Upper lobe of left lung (tissue), 6 donors: Measurements from ENCODE around the gene PLCB4. TPM values are rescaled to one million over a fixed set of nuclear protein-coding genes. Genes with fewer than 3 reads are reported as not detected.

Experiments used
- ATAC-seq, 2 donors: fragments of 200-7000 bp; cut with Tn5 transposase; one replicate each; pipeline ENCODE4 v1.9.1; 2022; ENCODE audit warnings: mild to moderate bottlenecking in 2 of 2, moderate library complexity in 2 of 2; ENCODE audit not compliant: low FRiP score in 2 of 2
- DNase-seq, 2 donors: peaks; one replicate each; pipeline ENCODE4 v3.0.0-alpha.2; 2019 to 2020
- H3K27ac ChIP-seq, 4 donors: fragments of 200-600 bp; sonication (generic); one replicate each; pipeline ENCODE4 v1.5.1; 2016 to 2019
- H3K27me3 ChIP-seq, 4 donors: fragments of 200-600 bp; sonication (generic); one replicate each; pipeline ENCODE4 v1.5.1; 2017 to 2019
- H3K36me3 ChIP-seq, 4 donors: fragments of 200-600 bp; sonication (generic); one replicate each; pipeline ENCODE4 v1.5.1; 2016 to 2019
- H3K4me1 ChIP-seq, 4 donors: fragments of 200-600 bp; sonication (generic); one replicate each; pipeline ENCODE4 v1.5.1; 2018 to 2019
- H3K4me3 ChIP-seq, 4 donors: fragments of 200-600 bp; sonication (generic); one replicate each; pipeline ENCODE4 v1.5.1; 2017 to 2019; ENCODE audit warnings: mild to moderate bottlenecking in 2 of 4, moderate library complexity in 1 of 4
- H3K9me3 ChIP-seq, 4 donors: fragments of 200-600 bp; sonication (generic); one replicate each; pipeline ENCODE4 v1.5.1; 2018 to 2019
- EP300 ChIP-seq, 4 donors: sonication (generic); formaldehyde crosslinking; IDR thresholded peaks; one replicate each; pipeline ENCODE4 v1.5.1; 2017; ENCODE audit warnings: antibody characterized with exemption in 4 of 4, control low read depth in 2 of 4
- POLR2A ChIP-seq, 4 donors: fragments of 450-650 bp; IDR thresholded peaks; one replicate each; pipeline ENCODE4 v1.5.1; 2016 to 2017; ENCODE audit warnings: antibody characterized with exemption in 4 of 4, mild to moderate bottlenecking in 2 of 4
- POLR2AphosphoS5 ChIP-seq, 2 donors: sonication (generic); formaldehyde crosslinking; IDR thresholded peaks; one replicate each; pipeline ENCODE4 v1.5.1; 2017; ENCODE audit warnings: antibody characterized with exemption in 2 of 2
- WGBS, 2 donors: methylation state at CpG; one replicate each; pipeline ENCODE4 v1.1.5; 2017 to 2018; 5-methylcytosine and 5-hydroxymethylcytosine counted together
- total RNA-seq, 6 donors: library from RNA; depleted of rRNA in 4 of 6; stranded (reverse); fragments of >200 nt in 4 of 6; gene quantifications; one replicate each; pipeline versions ENCODE4 v1.1.0 to v1.2.1, GENCODE V29; 2016 to 2021
- TF ChIP-seq, protein P1 (sequence below), 6 experiments: fragments of 450-650 bp in 4 of 6; fragments of 200-600 bp in 2 of 6; sonication (generic) in 2 of 6; IDR thresholded peaks; one replicate each; pipeline ENCODE4 v1.5.1; 2016 to 2019; ENCODE audit warnings: antibody characterized with exemption in 6 of 6
- donor health status: DM: no; HTN: no; CAD: no; lungs with moderate emphysema.
- donor health status: DM: no; HTN: yes; CAD: no; lungs with severe emphysema.

Gene PLCB4
- total RNA-seq, 6 donors from 2014 or later, result 5.7 to 15.2 (median 8.2) TPM

DNA sequence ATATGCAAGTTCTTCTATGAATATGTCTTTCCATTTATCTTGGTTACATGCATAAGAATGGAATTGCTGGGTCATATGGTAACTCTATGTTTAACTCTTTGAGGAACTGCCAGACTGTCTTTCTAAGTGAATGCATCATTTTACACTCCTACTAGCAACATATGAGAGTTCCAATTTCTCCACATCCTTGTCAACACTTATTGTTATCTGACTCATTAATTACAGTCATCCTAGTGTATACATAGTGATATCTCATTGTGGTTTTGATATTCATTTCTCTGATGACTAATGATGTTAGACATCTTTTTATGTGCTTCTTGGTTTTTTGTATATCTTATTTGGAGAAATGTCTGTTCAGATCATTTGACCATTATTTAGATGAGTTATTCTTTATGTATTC lies 348.8 kb downstream of the PLCB4 start:
- Histone ChIP-seq H3K4me3 (no peak overlapping the region), H3K4me1 (no peaks in the 10 kb centered on the region), H3K36me3 (peaks cover 0 to 34% (median 0%) of the 10 kb centered on the region in 4 donors), H3K27me3 (no peaks in the 10 kb centered on the region), H3K9me3 (no peaks in the 10 kb centered on the region), H3K27ac (no peak overlapping the region)
- ATAC-seq (no peak), DNase-seq (no peak)
- TF ChIP-seq POLR2A (IDR thresholded peaks at IDR 0.05) (no peak), EP300 (IDR thresholded peaks at IDR 0.05) (no peak)

DNA sequence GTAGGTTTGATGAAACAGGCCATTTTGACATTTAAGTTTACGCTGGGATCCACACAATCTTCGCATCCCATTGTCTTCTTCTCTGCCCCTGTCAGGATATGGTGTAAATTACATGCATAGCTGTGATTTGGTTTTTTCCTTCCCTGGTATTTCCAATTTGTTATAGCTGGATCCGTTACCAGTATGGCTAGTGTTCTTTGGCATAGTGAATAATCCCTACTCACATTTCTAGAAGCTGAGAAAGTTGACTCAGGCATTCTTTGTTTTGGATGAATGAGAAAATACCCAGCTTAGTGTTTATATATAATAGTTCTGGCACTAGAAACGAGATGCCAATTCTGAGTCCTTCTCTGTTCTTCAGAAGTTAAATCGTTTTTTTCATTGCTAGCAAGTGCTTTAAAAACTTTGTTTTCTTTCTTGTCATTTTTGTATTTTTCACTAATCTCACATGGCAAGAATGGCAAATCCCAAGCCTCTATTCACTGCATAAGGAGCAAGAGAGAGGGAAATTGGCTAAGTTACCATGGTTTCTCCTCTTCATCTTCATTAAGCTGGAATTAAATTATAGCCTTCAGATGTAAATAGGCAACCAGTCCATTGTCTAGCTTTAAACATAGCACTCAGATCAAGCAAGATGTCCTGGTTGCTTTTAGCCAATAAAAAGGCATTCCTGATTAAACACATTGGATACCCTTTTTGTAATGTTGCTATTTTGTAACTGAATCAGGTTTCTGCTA lies 353.6 kb downstream of the PLCB4 start:
- WGBS, 2 donors, result 82 to 85% methylated on average over 5 of the region's 5 CpGs
- TF ChIP-seq POLR2A (IDR thresholded peaks at IDR 0.05) (no peak), EP300 (IDR thresholded peaks at IDR 0.05) (no peak), POLR2AphosphoS5 (IDR thresholded peaks at IDR 0.05) (no peak)
- TF ChIP-seq, protein P1, sequence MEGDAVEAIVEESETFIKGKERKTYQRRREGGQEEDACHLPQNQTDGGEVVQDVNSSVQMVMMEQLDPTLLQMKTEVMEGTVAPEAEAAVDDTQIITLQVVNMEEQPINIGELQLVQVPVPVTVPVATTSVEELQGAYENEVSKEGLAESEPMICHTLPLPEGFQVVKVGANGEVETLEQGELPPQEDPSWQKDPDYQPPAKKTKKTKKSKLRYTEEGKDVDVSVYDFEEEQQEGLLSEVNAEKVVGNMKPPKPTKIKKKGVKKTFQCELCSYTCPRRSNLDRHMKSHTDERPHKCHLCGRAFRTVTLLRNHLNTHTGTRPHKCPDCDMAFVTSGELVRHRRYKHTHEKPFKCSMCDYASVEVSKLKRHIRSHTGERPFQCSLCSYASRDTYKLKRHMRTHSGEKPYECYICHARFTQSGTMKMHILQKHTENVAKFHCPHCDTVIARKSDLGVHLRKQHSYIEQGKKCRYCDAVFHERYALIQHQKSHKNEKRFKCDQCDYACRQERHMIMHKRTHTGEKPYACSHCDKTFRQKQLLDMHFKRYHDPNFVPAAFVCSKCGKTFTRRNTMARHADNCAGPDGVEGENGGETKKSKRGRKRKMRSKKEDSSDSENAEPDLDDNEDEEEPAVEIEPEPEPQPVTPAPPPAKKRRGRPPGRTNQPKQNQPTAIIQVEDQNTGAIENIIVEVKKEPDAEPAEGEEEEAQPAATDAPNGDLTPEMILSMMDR (IDR thresholded peaks at IDR 0.05), result no peak
- Histone ChIP-seq H3K27ac (no peak overlapping the region), H3K9me3 (no peaks in the 10 kb centered on the region), H3K4me3 (no peak overlapping the region), H3K36me3 (peaks cover 0 to 39% (median 1%) of the 10 kb centered on the region in 4 donors), H3K4me1 (no peaks in the 10 kb centered on the region), H3K27me3 (no peaks in the 10 kb centered on the region)
- ATAC-seq (no peak), DNase-seq (no peak)

DNA sequence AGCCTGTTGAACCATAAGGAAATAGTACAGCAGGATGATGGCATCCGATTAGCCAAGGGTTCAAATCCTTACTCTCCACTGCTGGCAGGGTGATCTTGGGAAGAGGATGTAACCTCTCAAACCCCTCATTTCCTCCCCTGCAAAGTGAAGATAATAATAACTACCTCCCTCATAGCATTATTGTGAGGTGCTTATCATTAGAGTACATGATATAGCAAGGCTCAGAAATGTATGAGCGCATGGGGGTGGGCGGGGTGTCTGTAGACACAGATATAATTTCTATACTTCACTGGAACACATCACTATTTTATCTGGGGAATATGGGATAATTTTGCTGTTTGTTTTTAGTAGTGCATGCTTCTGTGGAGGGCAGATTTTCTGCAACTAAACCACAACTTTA lies 355.7 kb downstream of the PLCB4 start:
- Histone ChIP-seq H3K9me3 (no peaks in the 10 kb centered on the region), H3K4me1 (no peaks in the 10 kb centered on the region), H3K36me3 (peaks cover 0 to 36% (median 1%) of the 10 kb centered on the region in 4 donors), H3K4me3 (no peak overlapping the region), H3K27ac (no peak overlapping the region), H3K27me3 (no peaks in the 10 kb centered on the region)
- TF ChIP-seq, protein P1 (IDR thresholded peaks at IDR 0.05), result no peak
- TF ChIP-seq POLR2A (IDR thresholded peaks at IDR 0.05), result no peak
- TF ChIP-seq EP300 (IDR thresholded peaks at IDR 0.05), result no peak
- no peak for TF ChIP-seq POLR2AphosphoS5 (IDR thresholded peaks at IDR 0.05)
- 96 to 100% methylated on average over 3 of the region's 3 CpGs for WGBS, 2 donors
- DNase-seq (no peak), ATAC-seq (no peak)

DNA sequence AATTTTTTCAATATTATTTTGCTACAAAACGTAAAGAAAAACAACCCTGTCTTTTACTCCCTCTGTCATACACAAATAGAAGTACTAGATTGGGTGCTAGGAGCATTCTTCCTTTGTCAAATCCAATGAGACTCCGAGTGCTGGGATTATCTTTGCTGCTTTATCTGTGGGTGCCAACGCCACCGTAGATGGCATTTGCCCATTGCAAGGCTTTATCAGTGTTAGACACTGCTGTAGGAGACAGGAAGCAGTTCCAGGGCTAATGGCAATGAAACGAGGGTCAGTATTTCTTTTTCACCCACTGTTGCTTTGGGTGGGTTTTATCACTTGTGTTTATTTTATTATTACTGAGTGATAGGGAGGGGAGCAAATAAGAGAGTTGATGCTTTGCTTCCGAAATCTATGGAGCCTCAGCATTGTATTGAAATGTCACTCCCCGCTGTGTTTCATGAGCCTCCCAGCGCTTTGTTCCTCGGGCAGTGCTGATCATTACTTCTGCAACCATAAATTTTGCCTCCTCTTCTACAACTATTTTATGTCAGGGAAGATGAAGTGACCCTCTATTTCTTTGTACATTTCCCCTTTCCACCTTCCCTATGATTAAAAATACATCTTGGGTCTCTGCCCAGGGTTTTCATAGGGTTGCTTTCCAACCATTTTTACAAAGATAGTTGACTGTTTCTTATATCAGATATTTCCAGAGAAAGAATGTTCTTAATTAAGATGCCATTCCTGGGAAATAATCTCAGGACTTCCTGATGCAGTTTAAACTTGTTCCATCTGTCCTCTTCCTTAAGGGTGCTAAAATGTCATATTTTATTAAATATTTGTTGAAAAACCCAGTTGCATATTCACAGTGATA lies 358.8 kb downstream of the PLCB4 start:
- WGBS, 2 donors, result 78 to 80% methylated on average over 9 of the region's 9 CpGs
- Histone ChIP-seq H3K27ac (no peak overlapping the region), H3K9me3 (no peaks in the 10 kb centered on the region), H3K4me3 (no peak overlapping the region), H3K27me3 (no peaks in the 10 kb centered on the region), H3K36me3 (peaks cover 0 to 13% (median 1%) of the 10 kb centered on the region in 4 donors), H3K4me1 (no peaks in the 10 kb centered on the region)
- TF ChIP-seq EP300 (IDR thresholded peaks at IDR 0.05), result no peak
- no peak for TF ChIP-seq POLR2A (IDR thresholded peaks at IDR 0.05)
- TF ChIP-seq, protein P1 (IDR thresholded peaks at IDR 0.05), result no peak
- no peak for TF ChIP-seq POLR2AphosphoS5 (IDR thresholded peaks at IDR 0.05)
- DNase-seq (no peak), ATAC-seq (no peak)

DNA sequence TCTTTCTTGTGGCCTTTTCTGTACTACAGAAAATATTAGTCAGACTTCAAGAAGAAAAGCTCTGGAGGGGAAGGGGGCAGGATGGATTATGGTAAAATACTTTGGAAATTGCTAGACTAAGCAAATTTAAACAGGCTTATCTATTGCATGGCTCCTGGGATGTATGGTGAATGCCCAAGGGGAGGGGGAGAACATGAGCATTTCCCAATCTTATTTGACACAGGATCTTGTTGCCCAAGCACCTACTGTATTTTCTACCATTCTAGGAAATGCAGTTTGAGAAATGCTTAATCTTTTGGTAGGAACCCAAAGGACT lies 359.4 kb downstream of the PLCB4 start:
- H3K36me3 ChIP-seq, result peaks cover 0 to 8% (median 1%) of the 10 kb centered on the region in 4 donors
- no peak overlapping the region for H3K4me3 ChIP-seq
- no peaks in the 10 kb centered on the region for H3K4me1 ChIP-seq
- H3K27me3 ChIP-seq, result no peaks in the 10 kb centered on the region
- no peak for DNase-seq
- no peak for ATAC-seq
- H3K9me3 ChIP-seq, result no peaks in the 10 kb centered on the region
- no peak for TF ChIP-seq POLR2AphosphoS5 (IDR thresholded peaks at IDR 0.05)
- TF ChIP-seq, protein P1 (IDR thresholded peaks at IDR 0.05), result no peak
- no peak for TF ChIP-seq POLR2A (IDR thresholded peaks at IDR 0.05)
- no peak for TF ChIP-seq EP300 (IDR thresholded peaks at IDR 0.05)
- no peak overlapping the region for H3K27ac ChIP-seq
